SK-N-SH (cell line): Measurements from ENCODE around the gene HMG20A.

Experiments
- FOXJ3 ChIP-seq: sonication (generic); formaldehyde crosslinking; IDR thresholded peaks from 2 replicates; pipeline ENCODE4 v1.5.1; 2020; ENCODE audit warnings: mild to moderate bottlenecking, missing genetic modification reagents
- SMC3 ChIP-seq: IDR thresholded peaks from 2 replicates; pipeline ENCODE4 v1.6.1; 2012; ENCODE audit warnings: low read depth, low read length, improper control_type of control experiment
- TF ChIP-seq, protein P1 (sequence below): fragments of 200-600 bp; sonication (generic); IDR thresholded peaks from 2 replicates; pipeline ENCODE4 v1.6.1; 2017; ENCODE audit warnings: antibody characterized with exemption, mild to moderate bottlenecking, moderate library complexity

DNA sequence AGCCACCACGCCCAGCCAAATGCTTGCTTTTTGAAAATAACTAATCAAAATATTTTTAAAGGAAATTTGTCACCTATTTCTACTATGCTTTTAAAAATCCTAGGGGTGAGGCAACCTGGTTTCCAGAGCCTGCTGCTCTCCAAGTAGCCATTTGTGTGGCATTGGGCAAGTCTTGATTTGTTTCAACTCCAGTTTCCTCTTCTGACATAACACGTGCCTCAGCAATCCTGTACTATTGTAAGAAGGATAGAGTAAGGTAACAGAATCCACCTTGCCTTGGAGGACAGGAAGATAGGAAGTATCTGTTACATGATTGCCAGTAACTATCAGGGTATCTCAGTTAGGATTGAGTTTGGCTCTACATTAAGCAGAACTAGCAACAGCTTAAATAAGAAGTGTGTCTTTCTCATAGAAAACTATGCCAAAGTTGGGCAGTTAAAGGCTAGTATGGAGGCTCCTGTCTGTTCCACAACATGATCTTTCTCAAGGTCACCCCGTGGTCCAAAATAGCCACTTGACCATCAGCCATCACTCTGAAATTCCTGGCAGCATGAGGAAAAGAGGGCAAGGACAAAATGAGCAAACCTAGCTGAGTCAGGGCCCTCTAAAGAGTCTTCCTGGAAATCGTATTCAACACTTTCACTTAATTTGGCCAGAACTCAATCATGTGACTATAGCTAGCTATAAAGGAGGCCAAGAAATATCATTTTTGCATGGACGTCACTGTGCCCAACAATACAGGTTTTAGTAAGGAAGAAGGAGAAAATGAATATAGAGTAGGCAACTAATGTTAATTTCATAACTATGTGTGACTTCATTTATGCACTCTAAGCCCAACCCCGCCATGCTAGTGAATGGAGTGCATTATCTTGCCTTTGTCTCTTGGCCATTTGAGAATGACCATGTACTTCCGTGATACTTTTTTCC lies 66.1 kb downstream of the HMG20A start:
- TF ChIP-seq, protein P1, sequence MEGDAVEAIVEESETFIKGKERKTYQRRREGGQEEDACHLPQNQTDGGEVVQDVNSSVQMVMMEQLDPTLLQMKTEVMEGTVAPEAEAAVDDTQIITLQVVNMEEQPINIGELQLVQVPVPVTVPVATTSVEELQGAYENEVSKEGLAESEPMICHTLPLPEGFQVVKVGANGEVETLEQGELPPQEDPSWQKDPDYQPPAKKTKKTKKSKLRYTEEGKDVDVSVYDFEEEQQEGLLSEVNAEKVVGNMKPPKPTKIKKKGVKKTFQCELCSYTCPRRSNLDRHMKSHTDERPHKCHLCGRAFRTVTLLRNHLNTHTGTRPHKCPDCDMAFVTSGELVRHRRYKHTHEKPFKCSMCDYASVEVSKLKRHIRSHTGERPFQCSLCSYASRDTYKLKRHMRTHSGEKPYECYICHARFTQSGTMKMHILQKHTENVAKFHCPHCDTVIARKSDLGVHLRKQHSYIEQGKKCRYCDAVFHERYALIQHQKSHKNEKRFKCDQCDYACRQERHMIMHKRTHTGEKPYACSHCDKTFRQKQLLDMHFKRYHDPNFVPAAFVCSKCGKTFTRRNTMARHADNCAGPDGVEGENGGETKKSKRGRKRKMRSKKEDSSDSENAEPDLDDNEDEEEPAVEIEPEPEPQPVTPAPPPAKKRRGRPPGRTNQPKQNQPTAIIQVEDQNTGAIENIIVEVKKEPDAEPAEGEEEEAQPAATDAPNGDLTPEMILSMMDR: no peak
- TF ChIP-seq SMC3 (no peak), FOXJ3 (CRISPR knock-in tag) (no peak)
